Gastrocnemius medialis (tissue), 4 donors: ENCODE measurements around the gene RNF181. TPM values are rescaled to one million over a fixed set of nuclear protein-coding genes. Genes with fewer than 3 reads are reported as not detected.
A peak's percentile ranks its signal among the peaks of the same experiment; 100 is the strongest.

ENCODE experiments used
- ATAC-seq, 2 donors: fragments of 150-250 bp; one replicate each; pipeline ENCODE4 v1.9.1; 2016
- DNase-seq, 2 donors: peaks; one replicate each; pipeline ENCODE4 v3.0.0-alpha.2; 2019
- H3K27ac ChIP-seq, 4 donors: fragments of 200-600 bp; sonication (generic); 1 replicate in 1 of 4; 2 replicates in 3 of 4; pipeline ENCODE4 v1.5.1; 2016 to 2018; ENCODE audit warnings: mild to moderate bottlenecking in 2 of 4, moderate library complexity in 1 of 4
- H3K27me3 ChIP-seq, 3 donors: fragments of 200-600 bp; sonication (generic) in 2 of 3; 1 replicate in 1 of 3; 2 replicates in 2 of 3; pipeline versions ENCODE4 v1.5.1 to v1.6.0; 2016 to 2019; ENCODE audit warnings: mild to moderate bottlenecking in 1 of 3, moderate library complexity in 1 of 3
- H3K36me3 ChIP-seq, 2 donors: fragments of 200-600 bp; sonication (generic) in 1 of 2; one replicate each; pipeline ENCODE4 v1.5.1; 2017 to 2018
- H3K4me1 ChIP-seq, 2 donors: fragments of 200-600 bp; sonication (generic) in 1 of 2; one replicate each; pipeline ENCODE4 v1.5.1; 2016 to 2017; ENCODE audit warnings: mild to moderate bottlenecking in 2 of 2
- H3K4me3 ChIP-seq, 4 donors: fragments of 200-600 bp; sonication (generic) in 3 of 4; 1 replicate in 1 of 4; 2 replicates in 3 of 4; pipeline ENCODE4 v1.5.1; 2016 to 2019; ENCODE audit warnings: mild to moderate bottlenecking in 2 of 4
- H3K9me3 ChIP-seq, 3 donors: fragments of 200-600 bp; sonication (generic) in 2 of 3; 1 replicate in 1 of 3; 2 replicates in 2 of 3; pipeline ENCODE4 v1.5.1; 2016 to 2019
- POLR2A ChIP-seq, 2 donors: fragments of 450-650 bp; IDR thresholded peaks; one replicate each; pipeline ENCODE4 v1.6.1; 2017; ENCODE audit warnings: antibody characterized with exemption in 2 of 2, mild to moderate bottlenecking in 2 of 2, moderate library complexity in 2 of 2
- in situ Hi-C, 4 donors: fragments of 200-750 bp; cut with MboI; loops; one replicate each; pipeline versions ENCODE4 v1.15.0 to v1.8.0; 2017; ENCODE audit warnings: low sequenced_read_pairs in 4 of 4
- intact Hi-C: fragments of 100-400 bp; cut with DNase I; formaldehyde crosslinking; loops from one replicate; pipeline ENCODE4 v1.15.1; 2023; ENCODE audit warnings: low total_unique reads
- total RNA-seq, 4 donors: library from RNA; depleted of rRNA; stranded (reverse); fragments of >200 nt; gene quantifications; one replicate each; pipeline versions ENCODE4 v1.1.0 to v1.2.3, GENCODE V29; 2016
- TF ChIP-seq, protein P1 (sequence below), 5 experiments: fragments of 450-650 bp in 3 of 5; fragments of 200-600 bp in 2 of 5; sonication (generic) in 2 of 5; IDR thresholded peaks in 4 of 5; conservative IDR thresholded peaks in 1 of 5; 1 replicate in 4 of 5; 2 replicates in 1 of 5; pipeline ENCODE4 v1.5.1; 2016 to 2019; ENCODE audit warnings: antibody characterized with exemption in 5 of 5, mild to moderate bottlenecking in 3 of 5, moderate library complexity in 3 of 5

RNF181 gene
- total RNA-seq, 4 donors from 2014 or later = 207 to 235 (median 215) TPM

DNA sequence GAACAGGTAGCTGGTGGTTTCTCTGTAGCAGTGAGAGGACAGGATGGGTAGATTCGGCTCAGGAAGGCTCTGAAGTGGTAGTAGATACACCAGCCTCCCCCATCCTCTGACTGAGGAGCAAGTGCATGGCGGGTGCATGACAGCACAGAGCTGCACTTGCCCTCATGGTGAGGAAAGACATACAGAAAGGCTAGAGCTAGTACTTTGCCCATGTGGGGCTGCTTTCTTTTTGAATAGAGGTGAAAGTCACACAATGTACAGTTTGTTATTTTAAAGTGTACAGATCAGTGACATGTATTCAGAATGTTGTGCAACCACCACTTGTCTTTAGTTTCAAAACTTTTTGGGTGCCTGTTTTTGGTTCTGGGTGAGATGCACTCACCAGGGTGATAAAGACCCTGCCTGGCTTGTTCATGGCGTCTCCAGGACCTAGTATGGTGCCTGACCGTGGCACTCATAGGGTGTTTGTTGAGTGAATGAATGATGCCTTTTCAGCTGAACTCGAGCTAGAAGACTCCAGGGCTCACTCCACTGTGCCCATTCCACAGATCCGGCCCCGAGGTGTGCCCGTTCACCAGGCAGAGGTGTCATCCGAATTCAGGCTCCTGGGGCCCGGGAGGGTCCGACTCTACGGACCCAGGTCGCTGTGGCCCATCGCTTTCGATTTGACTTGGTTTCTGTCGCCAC, 11.7 kb upstream of the RNF181 start:
- ATAC-seq = peak in 1 of 2 donors; percentile 31
- in situ Hi-C loops = no loop called here

DNA sequence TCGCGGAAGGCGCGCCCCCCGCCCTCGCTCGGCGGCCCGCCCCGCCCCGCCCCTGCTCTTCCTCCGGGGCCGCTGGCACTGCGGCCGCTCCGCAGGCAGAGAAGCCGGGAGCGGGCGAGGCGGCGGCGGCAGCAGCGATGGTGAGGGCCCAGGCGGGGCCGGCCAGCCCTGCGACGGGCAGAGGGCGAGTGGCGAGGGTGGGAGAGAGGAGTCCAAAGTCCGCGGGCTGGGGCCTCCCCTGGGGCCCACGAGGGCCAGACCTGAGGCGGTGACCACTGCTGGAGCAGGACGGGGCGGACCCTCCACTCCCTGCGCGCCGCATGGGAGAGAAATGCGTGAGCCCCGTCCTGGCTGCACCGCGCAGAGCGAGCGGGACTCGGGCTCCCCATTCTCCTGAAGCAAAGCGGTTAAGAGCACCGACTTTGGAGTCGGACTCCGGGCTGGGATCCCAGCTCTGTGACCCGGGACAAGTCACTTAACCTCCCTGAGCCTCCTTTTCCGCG, 11.1 kb upstream of the RNF181 start, which contains the start of gene VAMP5:
Gene VAMP5, plus strand, starts transcription at position 78 of the 503 bp plus-strand sequence. Its CDS starts 60 bp downstream, at position 138.
- in situ Hi-C loops = no loop called here
- ATAC-seq (peak; percentile 32 to 35), DNase-seq (no peak)
- Histone ChIP-seq H3K27ac (peak within 1 kb of the TSS; percentile 88 to 98 (median 90)), H3K27me3 (no peaks in the 10 kb centered on the region), H3K4me3 (peak within 1 kb of the TSS; percentile 59 to 89 (median 64)), H3K4me1 (peaks cover 58 to 62% of the 10 kb centered on the region in 2 donors), H3K9me3 (no peaks in the 10 kb centered on the region), H3K36me3 (no peaks in the 10 kb centered on the region)
- TF ChIP-seq POLR2A (IDR thresholded peaks at IDR 0.05) = peak in 1 of 2 donors; percentile 17
- TF ChIP-seq, protein P1, sequence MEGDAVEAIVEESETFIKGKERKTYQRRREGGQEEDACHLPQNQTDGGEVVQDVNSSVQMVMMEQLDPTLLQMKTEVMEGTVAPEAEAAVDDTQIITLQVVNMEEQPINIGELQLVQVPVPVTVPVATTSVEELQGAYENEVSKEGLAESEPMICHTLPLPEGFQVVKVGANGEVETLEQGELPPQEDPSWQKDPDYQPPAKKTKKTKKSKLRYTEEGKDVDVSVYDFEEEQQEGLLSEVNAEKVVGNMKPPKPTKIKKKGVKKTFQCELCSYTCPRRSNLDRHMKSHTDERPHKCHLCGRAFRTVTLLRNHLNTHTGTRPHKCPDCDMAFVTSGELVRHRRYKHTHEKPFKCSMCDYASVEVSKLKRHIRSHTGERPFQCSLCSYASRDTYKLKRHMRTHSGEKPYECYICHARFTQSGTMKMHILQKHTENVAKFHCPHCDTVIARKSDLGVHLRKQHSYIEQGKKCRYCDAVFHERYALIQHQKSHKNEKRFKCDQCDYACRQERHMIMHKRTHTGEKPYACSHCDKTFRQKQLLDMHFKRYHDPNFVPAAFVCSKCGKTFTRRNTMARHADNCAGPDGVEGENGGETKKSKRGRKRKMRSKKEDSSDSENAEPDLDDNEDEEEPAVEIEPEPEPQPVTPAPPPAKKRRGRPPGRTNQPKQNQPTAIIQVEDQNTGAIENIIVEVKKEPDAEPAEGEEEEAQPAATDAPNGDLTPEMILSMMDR (IDR thresholded peaks at IDR 0.05 in 4 of 5, conservative IDR thresholded peaks at IDR 0.05 in 1 of 5) = no peak
- intact Hi-C loops = no loop called here

More for the DNA sequence above, 11.7 kb upstream of the RNF181 start:
- Histone ChIP-seq H3K36me3 (no peaks in the 10 kb centered on the region), H3K27me3 (no peaks in the 10 kb centered on the region), H3K4me1 (peaks cover 57 to 62% of the 10 kb centered on the region in 2 donors), H3K4me3 (peak overlapping the region; percentile 59 to 89 (median 64)), H3K9me3 (no peaks in the 10 kb centered on the region), H3K27ac (peak overlapping the region; percentile 88 to 98 (median 90))
- no peak for DNase-seq
- intact Hi-C loops = no loop called here
- TF ChIP-seq, protein P1 (IDR thresholded peaks at IDR 0.05 in 4 of 5, conservative IDR thresholded peaks at IDR 0.05 in 1 of 5) = no peak
- no peak for TF ChIP-seq POLR2A (IDR thresholded peaks at IDR 0.05)

DNA sequence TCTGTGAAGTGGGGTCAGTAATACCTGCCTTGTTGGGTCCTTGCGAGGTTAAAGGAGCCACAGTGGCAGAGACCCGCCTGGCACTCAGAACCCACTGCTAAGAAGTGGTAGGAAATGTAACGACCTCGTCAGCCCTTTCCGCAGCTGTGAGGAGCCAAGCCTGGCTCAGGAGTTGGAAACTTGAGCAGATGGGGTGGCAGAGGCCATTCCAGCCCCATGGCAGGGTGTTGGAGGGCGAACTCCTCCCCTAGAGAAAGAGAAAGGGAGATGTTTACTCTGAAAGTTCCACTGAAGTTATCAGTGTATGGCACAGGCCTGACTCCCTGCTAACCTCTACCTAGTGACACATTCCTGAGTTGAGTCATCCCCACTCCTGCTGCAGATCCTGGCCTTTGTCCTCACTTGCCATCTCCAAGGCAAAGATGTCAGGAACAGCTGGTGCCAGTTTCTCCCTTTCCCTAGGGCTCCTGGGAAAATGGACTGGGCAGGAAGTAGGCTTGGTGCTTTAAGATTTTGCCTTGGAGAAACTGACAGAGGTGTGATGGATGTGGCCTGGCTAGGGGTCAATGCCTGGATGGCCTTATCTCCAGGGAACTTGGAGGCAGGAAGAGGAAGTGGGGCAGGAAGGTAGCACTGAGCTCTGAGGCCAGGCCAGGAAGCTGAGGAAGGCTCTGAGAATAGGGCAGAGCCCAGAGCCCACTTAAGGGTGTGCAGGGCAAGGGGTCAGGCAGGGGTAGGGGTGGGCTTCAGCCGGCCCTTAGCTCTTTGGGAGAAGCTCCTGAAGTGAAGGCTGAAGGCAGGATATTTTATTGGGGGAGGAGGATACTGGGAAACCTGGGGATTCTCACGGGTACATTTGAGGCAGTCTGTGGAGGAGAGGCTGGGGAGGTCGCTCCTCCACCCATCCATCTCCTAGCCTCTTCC, 10.4 kb upstream of the RNF181 start:
- intact Hi-C loops (no loop called here), in situ Hi-C loops (no loop called here)
- ATAC-seq (peak; percentile 87 to 88), DNase-seq (peak; percentile 78 to 86)
- Histone ChIP-seq H3K4me3 (peak overlapping the region; percentile 59 to 89 (median 64)), H3K27ac (peak overlapping the region; percentile 88 to 98 (median 90)), H3K27me3 (no peaks in the 10 kb centered on the region), H3K36me3 (no peaks in the 10 kb centered on the region), H3K4me1 (peaks cover 58 to 65% of the 10 kb centered on the region in 2 donors), H3K9me3 (no peaks in the 10 kb centered on the region)
- TF ChIP-seq, protein P1 (IDR thresholded peaks at IDR 0.05 in 4 of 5, conservative IDR thresholded peaks at IDR 0.05 in 1 of 5) = no peak
- peak in 1 of 2 donors; percentile 38 for TF ChIP-seq POLR2A (IDR thresholded peaks at IDR 0.05)

DNA sequence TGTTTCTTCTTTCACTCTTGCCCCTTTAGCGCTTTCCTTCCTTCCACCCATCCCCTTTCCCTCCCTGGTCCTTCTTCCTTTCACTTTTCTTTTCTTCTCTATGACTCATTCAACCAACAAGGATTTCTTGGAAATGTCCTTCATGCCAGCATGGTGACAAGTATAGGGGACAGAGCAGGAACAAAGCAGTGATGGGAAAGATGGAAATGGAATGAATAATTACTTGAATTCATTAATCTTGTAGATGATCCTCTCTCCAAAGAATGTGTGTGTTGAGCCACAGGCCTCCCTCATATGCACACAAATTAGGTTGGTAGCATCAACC, 9.8 kb upstream of the RNF181 start:
- peaks cover 65 to 71% of the 10 kb centered on the region in 2 donors for H3K4me1 ChIP-seq
- H3K27ac ChIP-seq = peak overlapping the region; percentile 88 to 98 (median 90)
- TF ChIP-seq POLR2A (IDR thresholded peaks at IDR 0.05) = no peak
- TF ChIP-seq, protein P1 (IDR thresholded peaks at IDR 0.05 in 4 of 5, conservative IDR thresholded peaks at IDR 0.05 in 1 of 5) = no peak
- in situ Hi-C loops (no loop called here), intact Hi-C loops (no loop called here)
- no peaks in the 10 kb centered on the region for H3K9me3 ChIP-seq
- H3K4me3 ChIP-seq = peak overlapping the region; percentile 59 to 89 (median 64)
- no peaks in the 10 kb centered on the region for H3K27me3 ChIP-seq
- DNase-seq (no peak), ATAC-seq (peak in 1 of 2 donors; percentile 47)
- no peaks in the 10 kb centered on the region for H3K36me3 ChIP-seq
